GM18861 (cell line): ENCODE data around the gene MAN1C1.

Source experiments
- ATAC-seq: cut with Tn5 transposase; IDR thresholded peaks from one replicate; pipeline ENCODE4 v1.9.1; 2021; ENCODE audit not compliant: unreplicated experiment

The MAN1C1 gene

DNA sequence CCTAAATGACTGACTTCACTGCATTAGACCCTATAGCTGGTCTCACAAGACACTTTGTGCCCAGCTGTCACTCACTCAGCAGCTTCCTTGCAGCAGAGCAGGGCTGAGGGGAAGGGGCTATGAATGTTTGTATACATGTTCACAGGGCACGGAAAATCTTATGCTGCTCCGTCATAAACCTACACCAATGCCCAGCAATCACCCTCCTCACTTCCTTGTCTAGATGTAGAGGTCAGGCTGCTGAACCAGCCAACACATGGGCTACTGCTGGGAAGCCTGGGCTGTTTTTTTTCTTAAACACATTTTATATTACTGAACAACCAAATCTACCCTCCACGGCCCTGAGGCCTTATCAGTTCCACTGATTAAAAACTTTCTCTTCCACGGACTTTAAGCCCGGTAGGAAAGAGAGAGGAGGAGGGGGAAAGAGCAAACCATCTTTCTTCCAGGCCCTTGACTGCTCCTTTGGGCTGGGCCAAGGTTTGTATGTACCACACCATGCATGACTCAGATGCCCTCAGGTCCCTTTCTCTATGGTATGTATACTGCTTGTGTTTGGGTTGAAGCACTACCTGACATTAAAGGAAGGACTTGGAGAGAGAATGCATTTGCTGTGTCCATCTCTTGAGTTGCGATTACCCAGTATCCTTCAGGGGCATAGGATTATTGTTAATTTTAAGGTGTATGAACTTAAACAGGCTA is 215.9 kb downstream of the MAN1C1 start:
- no peak for ATAC-seq

DNA sequence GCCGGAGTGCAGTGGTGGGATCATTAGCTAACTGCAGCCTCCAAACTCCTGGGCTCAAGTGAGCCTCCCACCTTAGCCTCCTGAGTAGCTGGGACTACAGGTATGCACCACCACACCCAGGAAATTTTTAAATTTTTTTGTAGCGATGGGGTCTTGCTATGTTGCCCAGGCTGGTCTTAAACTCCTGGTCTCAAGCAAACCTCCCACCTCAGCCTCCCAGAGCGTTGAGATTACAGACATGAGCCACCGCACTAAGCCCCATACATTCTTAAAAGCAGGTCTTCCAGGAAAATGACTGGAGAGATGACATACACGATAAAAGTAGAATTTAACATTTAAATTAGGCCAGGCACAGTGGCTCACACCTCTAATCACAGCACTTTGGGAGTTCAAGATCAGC is 216.6 kb downstream of the MAN1C1 start:
- no peak for ATAC-seq
